ENCODE data around the gene CNPY4.

The CNPY4 gene

DNA sequence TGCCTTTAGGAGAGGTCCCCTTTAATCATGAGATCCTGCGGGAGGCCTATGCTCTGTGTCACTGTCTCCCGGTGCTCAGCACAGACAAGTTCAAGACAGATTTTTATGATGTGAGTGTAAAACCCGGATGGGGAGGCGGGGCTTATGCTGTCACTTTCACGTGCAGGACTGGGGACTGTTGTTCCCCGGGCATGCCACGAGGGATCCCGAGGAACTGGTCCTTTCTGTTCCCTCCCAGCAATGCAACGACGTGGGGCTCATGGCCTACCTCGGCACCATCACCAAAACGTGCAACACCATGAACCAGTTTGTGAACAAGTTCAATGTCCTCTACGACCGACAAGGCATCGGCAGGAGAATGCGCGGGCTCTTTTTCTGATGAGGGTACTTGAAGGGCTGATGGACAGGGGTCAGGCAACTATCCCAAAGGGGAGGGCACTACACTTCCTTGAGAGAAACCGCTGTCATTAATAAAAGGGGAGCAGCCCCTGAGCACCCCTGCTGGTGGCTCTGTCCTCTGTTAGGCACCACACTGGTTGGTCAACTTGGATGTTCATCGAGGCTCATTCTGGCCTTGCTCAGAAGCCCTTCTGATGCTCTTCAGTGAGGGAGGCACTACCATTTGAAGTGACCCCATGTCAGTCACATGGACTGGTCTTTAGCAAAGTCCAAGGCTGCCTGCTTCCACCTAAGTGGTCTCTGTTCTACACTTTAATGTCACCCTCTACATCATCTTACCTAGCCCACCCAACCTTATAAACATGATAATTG lies 27.8 kb upstream of the CNPY4 start:
- WGBS, 2 experiments = 86 to 87% methylated on average over 19 of the region's 19 CpGs
- H3K4me3 ChIP-seq (ENCODE audit: insufficient read depth, low read depth, low read length) = no peak overlapping the region
- peaks cover 5% of the 10 kb centered on the region for H3K4me1 ChIP-seq (ENCODE audit: control insufficient read depth, insufficient read depth, low read length)
- H3K27ac ChIP-seq (ENCODE audit: insufficient read depth, low read depth, low read length, poor library complexity, severe bottlenecking) = peak overlapping the region; percentile 32
- no peaks in the 10 kb centered on the region for H3K27me3 ChIP-seq (ENCODE audit: control insufficient read depth, insufficient read depth, low read length, poor library complexity, severe bottlenecking)
- H3K9me3 ChIP-seq (ENCODE audit: control insufficient read depth, low read length) = no peaks in the 10 kb centered on the region
- peaks cover 50% of the 10 kb centered on the region for H3K36me3 ChIP-seq (ENCODE audit: control insufficient read depth, insufficient read depth, low read length)

- H3K27me3 ChIP-seq (ENCODE audit: control insufficient read depth, insufficient read depth, low read length, poor library complexity, severe bottlenecking) = no peaks in the 10 kb centered on the region
- peaks cover 5% of the 10 kb centered on the region for H3K4me1 ChIP-seq (ENCODE audit: control insufficient read depth, insufficient read depth, low read length)
- H3K27ac ChIP-seq (ENCODE audit: insufficient read depth, low read depth, low read length, poor library complexity, severe bottlenecking) = peak overlapping the region; percentile 59
- H3K9me3 ChIP-seq (ENCODE audit: control insufficient read depth, low read length) = no peaks in the 10 kb centered on the region
- no peak overlapping the region for H3K4me3 ChIP-seq (ENCODE audit: insufficient read depth, low read depth, low read length)
- H3K36me3 ChIP-seq (ENCODE audit: control insufficient read depth, insufficient read depth, low read length) = peaks cover 64% of the 10 kb centered on the region
- 88 to 95% methylated on average over 6 to 8 of the region's 8 CpGs for WGBS, 2 experiments
Measured at GRCh38 chr7:100093054-100093453, 26.4 kb upstream of the CNPY4 start.

DNA sequence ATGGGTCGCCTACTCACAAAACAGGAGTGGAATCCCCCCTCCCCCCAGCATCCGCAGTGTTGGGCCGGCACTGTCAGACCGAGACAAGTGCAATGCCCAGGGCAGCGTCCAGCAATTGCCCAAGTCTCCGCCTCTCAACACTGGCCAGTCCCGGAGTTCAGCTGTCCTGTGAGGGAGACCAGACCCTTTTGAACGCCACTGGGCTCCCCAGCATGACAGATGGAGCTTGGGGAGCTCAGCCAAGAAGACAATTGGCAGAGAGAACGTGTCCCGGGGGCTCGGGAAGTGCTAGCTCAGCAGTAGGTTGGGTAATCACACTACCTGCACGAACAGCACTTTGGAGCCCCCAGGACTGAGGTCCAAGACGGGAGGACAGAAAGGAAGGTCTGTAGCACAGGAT lies 25.9 kb upstream of the CNPY4 start:
- no peaks in the 10 kb centered on the region for H3K27me3 ChIP-seq (ENCODE audit: control insufficient read depth, insufficient read depth, low read length, poor library complexity, severe bottlenecking)
- no peak overlapping the region for H3K27ac ChIP-seq (ENCODE audit: insufficient read depth, low read depth, low read length, poor library complexity, severe bottlenecking)
- WGBS, 2 experiments = 93 to 94% methylated on average over 13 of the region's 13 CpGs
- no peaks in the 10 kb centered on the region for H3K9me3 ChIP-seq (ENCODE audit: control insufficient read depth, low read length)
- H3K36me3 ChIP-seq (ENCODE audit: control insufficient read depth, insufficient read depth, low read length) = peaks cover 69% of the 10 kb centered on the region
- H3K4me3 ChIP-seq (ENCODE audit: insufficient read depth, low read depth, low read length) = no peak overlapping the region
- peaks cover 7% of the 10 kb centered on the region for H3K4me1 ChIP-seq (ENCODE audit: control insufficient read depth, insufficient read depth, low read length)

DNA sequence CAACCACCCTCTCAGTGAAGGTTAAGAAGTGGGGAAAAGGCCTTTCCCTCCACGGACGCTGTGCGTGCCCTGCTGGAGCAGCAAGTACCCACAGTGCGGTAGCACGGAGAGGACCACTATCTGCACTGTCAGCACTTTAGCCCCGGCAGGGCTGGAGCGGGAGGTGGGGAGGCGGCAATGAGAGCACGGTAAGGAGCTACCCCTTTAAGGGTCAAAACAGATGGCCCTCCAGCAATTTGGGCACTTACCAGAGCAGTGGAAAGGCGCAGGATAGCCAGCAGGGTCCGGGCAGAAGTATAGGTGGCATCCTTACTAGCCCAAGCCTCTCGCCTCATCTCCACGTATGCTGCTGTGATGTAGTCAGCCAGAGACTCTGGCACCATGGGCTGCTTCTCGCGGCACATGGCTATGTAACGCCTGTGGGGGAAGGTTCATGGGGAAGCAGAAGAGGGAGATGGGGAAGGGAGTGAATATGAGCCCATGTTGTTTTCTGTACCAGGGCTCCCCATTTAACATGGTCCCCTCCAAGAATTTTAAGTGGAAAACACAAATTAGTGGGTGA lies 25.4 kb upstream of the CNPY4 start:
- peaks cover 12% of the 10 kb centered on the region for H3K4me1 ChIP-seq (ENCODE audit: control insufficient read depth, insufficient read depth, low read length)
- H3K9me3 ChIP-seq (ENCODE audit: control insufficient read depth, low read length) = no peaks in the 10 kb centered on the region
- H3K4me3 ChIP-seq (ENCODE audit: insufficient read depth, low read depth, low read length) = no peak overlapping the region
- peak overlapping the region; percentile 13 for H3K27ac ChIP-seq (ENCODE audit: insufficient read depth, low read depth, low read length, poor library complexity, severe bottlenecking)
- H3K36me3 ChIP-seq (ENCODE audit: control insufficient read depth, insufficient read depth, low read length) = peaks cover 74% of the 10 kb centered on the region
- H3K27me3 ChIP-seq (ENCODE audit: control insufficient read depth, insufficient read depth, low read length, poor library complexity, severe bottlenecking) = no peaks in the 10 kb centered on the region
- WGBS, 2 experiments = 94 to 97% methylated on average over 16 of the region's 16 CpGs

DNA sequence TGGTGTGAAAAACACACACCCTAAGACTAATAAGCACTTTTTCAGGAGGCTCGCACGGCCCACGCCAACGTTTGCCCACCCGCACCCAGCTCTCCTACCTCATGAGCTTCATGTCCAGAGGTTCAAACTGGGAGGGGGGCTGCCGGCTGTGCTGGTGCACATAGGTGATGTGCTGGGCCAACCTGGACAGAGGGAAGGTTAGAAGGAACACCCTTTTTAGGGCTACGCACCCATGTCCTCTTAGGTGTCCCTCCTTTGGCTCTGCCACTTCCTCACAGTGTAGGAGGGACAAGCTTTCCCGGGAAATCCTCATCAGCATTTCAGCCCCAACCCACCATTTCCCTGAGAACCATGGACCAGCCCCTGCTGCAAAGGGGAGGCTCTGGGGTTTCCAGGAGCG lies 24.1 kb upstream of the CNPY4 start:
- H3K27me3 ChIP-seq (ENCODE audit: control insufficient read depth, insufficient read depth, low read length, poor library complexity, severe bottlenecking) = no peaks in the 10 kb centered on the region
- H3K4me1 ChIP-seq (ENCODE audit: control insufficient read depth, insufficient read depth, low read length) = peaks cover 16% of the 10 kb centered on the region
- WGBS, 2 experiments = 95 to 96% methylated on average over 9 of the region's 9 CpGs
- H3K36me3 ChIP-seq (ENCODE audit: control insufficient read depth, insufficient read depth, low read length) = peaks cover 83% of the 10 kb centered on the region
- no peak overlapping the region for H3K4me3 ChIP-seq (ENCODE audit: insufficient read depth, low read depth, low read length)
- H3K9me3 ChIP-seq (ENCODE audit: control insufficient read depth, low read length) = no peaks in the 10 kb centered on the region
- H3K27ac ChIP-seq (ENCODE audit: insufficient read depth, low read depth, low read length, poor library complexity, severe bottlenecking) = peak overlapping the region; percentile 20

DNA sequence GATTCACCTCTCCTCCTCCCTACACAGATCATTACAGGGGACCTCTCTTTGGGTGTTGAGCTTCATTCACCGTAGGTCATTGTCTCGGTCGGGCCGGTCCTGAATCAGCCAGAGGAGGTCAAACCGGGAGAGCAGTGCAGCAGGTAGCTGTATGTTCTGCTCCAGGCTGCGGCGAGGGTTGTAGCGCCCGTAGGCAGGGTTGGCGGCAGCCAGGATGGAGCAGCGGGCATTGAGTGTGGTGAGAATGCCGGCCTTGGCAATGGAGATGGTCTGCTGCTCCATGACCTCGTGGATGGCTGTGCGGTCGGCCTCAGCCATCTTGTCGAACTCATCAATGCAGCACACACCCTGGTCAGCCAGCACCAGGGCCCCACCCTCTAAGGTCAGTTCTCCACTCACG lies 23.7 kb upstream of the CNPY4 start:
- no peaks in the 10 kb centered on the region for H3K9me3 ChIP-seq (ENCODE audit: control insufficient read depth, low read length)
- H3K36me3 ChIP-seq (ENCODE audit: control insufficient read depth, insufficient read depth, low read length) = peaks cover 83% of the 10 kb centered on the region
- peak overlapping the region; percentile 20 for H3K27ac ChIP-seq (ENCODE audit: insufficient read depth, low read depth, low read length, poor library complexity, severe bottlenecking)
- no peaks in the 10 kb centered on the region for H3K27me3 ChIP-seq (ENCODE audit: control insufficient read depth, insufficient read depth, low read length, poor library complexity, severe bottlenecking)
- 96% methylated on average over 17 of the region's 17 CpGs for WGBS, 2 experiments
- no peak overlapping the region for H3K4me3 ChIP-seq (ENCODE audit: insufficient read depth, low read depth, low read length)
- peaks cover 16% of the 10 kb centered on the region for H3K4me1 ChIP-seq (ENCODE audit: control insufficient read depth, insufficient read depth, low read length)

- H3K27ac ChIP-seq (ENCODE audit: insufficient read depth, low read depth, low read length, poor library complexity, severe bottlenecking) = peak overlapping the region; percentile 47
- H3K36me3 ChIP-seq (ENCODE audit: control insufficient read depth, insufficient read depth, low read length) = peaks cover 59% of the 10 kb centered on the region
- peak overlapping the region; percentile 100 for H3K4me3 ChIP-seq (ENCODE audit: insufficient read depth, low read depth, low read length)
- H3K27me3 ChIP-seq (ENCODE audit: control insufficient read depth, insufficient read depth, low read length, poor library complexity, severe bottlenecking) = no peaks in the 10 kb centered on the region
- peaks cover 16% of the 10 kb centered on the region for H3K4me1 ChIP-seq (ENCODE audit: control insufficient read depth, insufficient read depth, low read length)
- 95 to 97% methylated on average over 10 of the region's 10 CpGs for WGBS, 2 experiments
- no peaks in the 10 kb centered on the region for H3K9me3 ChIP-seq (ENCODE audit: control insufficient read depth, low read length)
Measured at GRCh38 chr7:100098913-100099312, 20.5 kb upstream of the CNPY4 start.

- H3K9me3 ChIP-seq (ENCODE audit: control insufficient read depth, low read length) = no peaks in the 10 kb centered on the region
- peak overlapping the region; percentile 99 for H3K27ac ChIP-seq (ENCODE audit: insufficient read depth, low read depth, low read length, poor library complexity, severe bottlenecking)
- no peaks in the 10 kb centered on the region for H3K27me3 ChIP-seq (ENCODE audit: control insufficient read depth, insufficient read depth, low read length, poor library complexity, severe bottlenecking)
- H3K36me3 ChIP-seq (ENCODE audit: control insufficient read depth, insufficient read depth, low read length) = peaks cover 54% of the 10 kb centered on the region
- H3K4me1 ChIP-seq (ENCODE audit: control insufficient read depth, insufficient read depth, low read length) = peaks cover 16% of the 10 kb centered on the region
- 88 to 91% methylated on average over 12 of the region's 12 CpGs for WGBS, 2 experiments
- H3K4me3 ChIP-seq (ENCODE audit: insufficient read depth, low read depth, low read length) = peak overlapping the region; percentile 100
Measured at GRCh38 chr7:100099452-100099851, 20.0 kb upstream of the CNPY4 start.

GRCh38 chr7:100100420-100101015 lies 18.9 kb upstream of the CNPY4 start:
- H3K27ac ChIP-seq (ENCODE audit: insufficient read depth, low read depth, low read length, poor library complexity, severe bottlenecking) = peak overlapping the region; percentile 99
- peaks cover 52% of the 10 kb centered on the region for H3K36me3 ChIP-seq (ENCODE audit: control insufficient read depth, insufficient read depth, low read length)
- H3K4me3 ChIP-seq (ENCODE audit: insufficient read depth, low read depth, low read length) = peak overlapping the region; percentile 100
- WGBS, 2 experiments = 0% methylated on average over 61 of the region's 61 CpGs
- H3K4me1 ChIP-seq (ENCODE audit: control insufficient read depth, insufficient read depth, low read length) = peaks cover 16% of the 10 kb centered on the region
- H3K9me3 ChIP-seq (ENCODE audit: control insufficient read depth, low read length) = no peaks in the 10 kb centered on the region
- H3K27me3 ChIP-seq (ENCODE audit: control insufficient read depth, insufficient read depth, low read length, poor library complexity, severe bottlenecking) = no peaks in the 10 kb centered on the region

DNA sequence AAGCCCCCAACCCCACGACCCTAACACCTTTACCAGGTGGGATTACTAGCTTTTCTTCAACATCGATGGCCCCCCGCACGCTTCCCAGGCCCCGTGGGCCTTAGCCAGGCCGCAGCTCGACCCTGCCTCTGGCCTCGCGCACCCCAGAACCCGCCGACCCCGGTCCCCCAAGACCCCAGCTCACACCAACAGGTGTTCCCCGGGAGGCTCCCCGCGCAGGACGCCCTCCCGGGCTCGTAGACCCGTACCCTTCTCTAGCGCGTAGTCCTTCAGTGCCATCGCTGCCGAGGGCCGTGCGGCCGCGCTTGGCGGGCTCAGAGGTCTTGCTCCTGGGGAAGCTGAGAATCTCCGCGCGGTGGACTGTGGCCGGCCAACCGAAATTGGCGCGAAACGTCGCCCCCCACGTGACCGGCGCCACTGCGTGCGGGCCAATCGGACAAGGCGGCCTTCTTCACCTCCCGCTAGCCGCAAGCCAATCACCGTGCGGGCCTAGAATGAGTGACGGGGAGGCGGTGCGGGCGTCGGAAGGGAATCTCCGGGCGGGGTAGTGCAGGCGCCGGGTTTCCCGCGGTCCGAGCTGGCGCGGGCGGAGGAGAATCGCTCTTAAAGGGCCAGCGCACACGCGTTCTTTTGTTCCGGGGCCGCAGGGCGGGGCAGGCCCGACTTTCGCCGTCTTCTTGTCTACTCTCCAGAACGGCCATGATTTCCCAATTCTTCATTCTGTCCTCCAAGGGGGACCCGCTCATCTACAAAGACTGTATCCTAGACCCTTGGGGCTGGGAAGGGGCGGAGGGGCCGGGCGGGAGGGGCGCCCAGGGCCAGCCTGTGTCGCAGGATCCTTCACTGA lies 18.2 kb upstream of the CNPY4 start, which contains the start of the genes AP4M1 and MCM7:
AP4M1 (plus strand) TSS at position 628 of the 847 bp plus-strand sequence; CDS start at position 700, 72 bp downstream.
MCM7 (minus strand) TSS at position 382 of the 847 bp plus-strand sequence; CDS start at position 279, 103 bp downstream.
- peaks cover 49% of the 10 kb centered on the region for H3K36me3 ChIP-seq (ENCODE audit: control insufficient read depth, insufficient read depth, low read length)
- H3K27ac ChIP-seq (ENCODE audit: insufficient read depth, low read depth, low read length, poor library complexity, severe bottlenecking) = peak within 1 kb of the TSS; percentile 99
- H3K4me3 ChIP-seq (ENCODE audit: insufficient read depth, low read depth, low read length) = peak within 1 kb of the TSS; percentile 100
- H3K27me3 ChIP-seq (ENCODE audit: control insufficient read depth, insufficient read depth, low read length, poor library complexity, severe bottlenecking) = no peaks in the 10 kb centered on the region
- WGBS, 2 experiments = 0% methylated on average over 80 of the region's 80 CpGs
- H3K4me1 ChIP-seq (ENCODE audit: control insufficient read depth, insufficient read depth, low read length) = peaks cover 16% of the 10 kb centered on the region
- no peaks in the 10 kb centered on the region for H3K9me3 ChIP-seq (ENCODE audit: control insufficient read depth, low read length)
